ENCODE measurements around the gene ADCY3.

Gene ADCY3

GRCh38 chr2:24925815-24926214 is 5.8 kb upstream of the ADCY3 start:
- no peak for DNase-seq (ENCODE audit: low read depth)

- no peak for DNase-seq (ENCODE audit: low read depth)
Observed at GRCh38 chr2:24924732-24925131, 4.7 kb upstream of the ADCY3 start.

GRCh38 chr2:24924266-24924665 is 4.2 kb upstream of the ADCY3 start:
- DNase-seq (ENCODE audit: low read depth) = no peak

GRCh38 chr2:24923106-24923505 is 3.1 kb upstream of the ADCY3 start:
- DNase-seq (ENCODE audit: low read depth) = no peak

- DNase-seq (ENCODE audit: low read depth) = no peak
Observed at GRCh38 chr2:24922556-24922955, 2.5 kb upstream of the ADCY3 start.

GRCh38 chr2:24920809-24921441 is 888 bp upstream of the ADCY3 start:
- no peak for DNase-seq (ENCODE audit: low read depth)

GRCh38 chr2:24919506-24920097 is 435 bp downstream of the ADCY3 start:
- peak; percentile 29 for DNase-seq (ENCODE audit: low read depth)

GRCh38 chr2:24919037-24919505 is 966 bp downstream of the ADCY3 start:
- peak; percentile 50 for DNase-seq (ENCODE audit: low read depth)

GRCh38 chr2:24918326-24919036 is 1.6 kb downstream of the ADCY3 start:
- no peak for DNase-seq (ENCODE audit: low read depth)

GRCh38 chr2:24917731-24918325 is 2.2 kb downstream of the ADCY3 start:
- DNase-seq (ENCODE audit: low read depth) = no peak

- peak; percentile 68 for DNase-seq (ENCODE audit: low read depth)
Observed at GRCh38 chr2:24917086-24917485, 3.0 kb downstream of the ADCY3 start.

GRCh38 chr2:24915796-24916195 is 4.2 kb downstream of the ADCY3 start:
- DNase-seq (ENCODE audit: low read depth) = peak; percentile 58

- DNase-seq (ENCODE audit: low read depth) = no peak
Observed at GRCh38 chr2:24915175-24915574, 4.9 kb downstream of the ADCY3 start.

GRCh38 chr2:24914713-24915112 is 5.3 kb downstream of the ADCY3 start:
- DNase-seq (ENCODE audit: low read depth) = no peak

- no peak for DNase-seq (ENCODE audit: low read depth)
Observed at GRCh38 chr2:24913911-24914310, 6.1 kb downstream of the ADCY3 start.

- DNase-seq (ENCODE audit: low read depth) = no peak
Observed at GRCh38 chr2:24912986-24913385, 7.1 kb downstream of the ADCY3 start.

- no peak for DNase-seq (ENCODE audit: low read depth)
Observed at GRCh38 chr2:24912523-24912922, 7.5 kb downstream of the ADCY3 start.

- DNase-seq (ENCODE audit: low read depth) = no peak
Observed at GRCh38 chr2:24910245-24910644, 9.8 kb downstream of the ADCY3 start.

GRCh38 chr2:24909555-24910177 is 10.4 kb downstream of the ADCY3 start:
- DNase-seq (ENCODE audit: low read depth) = peak; percentile 79

- no peak for DNase-seq (ENCODE audit: low read depth)
Observed at GRCh38 chr2:24908461-24908901, 11.6 kb downstream of the ADCY3 start.

- peak; percentile 38 for DNase-seq (ENCODE audit: low read depth)
Observed at GRCh38 chr2:24907116-24907515, 12.9 kb downstream of the ADCY3 start.

GRCh38 chr2:24906466-24906865 is 13.6 kb downstream of the ADCY3 start:
- no peak for DNase-seq (ENCODE audit: low read depth)
